GM13976 (cell line): Measurements from ENCODE around the gene GJB6.
A peak's percentile ranks its signal among the peaks of the same experiment; 100 is the strongest.

Experiments used
- DNase-seq: peaks from one replicate; pipeline ENCODE4 v3.0.0; 2012; ENCODE audit warnings: low spot score
- in situ Hi-C: fragments of 300-500 bp; cut with MboI; formaldehyde crosslinking; loops from one replicate; pipeline ENCODE4 v1.12.0; 2022; ENCODE audit warnings: low sequenced_read_pairs, mixed read lengths, inconsistent platforms; ENCODE audit not compliant: unreplicated experiment
- TF ChIP-seq, protein P1 (sequence below): IDR thresholded peaks from 2 replicates; pipeline ENCODE4 v1.5.1; 2012; ENCODE audit warnings: borderline replicate concordance, mild to moderate bottlenecking; ENCODE audit not compliant: insufficient read depth; ENCODE audit errors: extremely low read depth, missing control alignments, control extremely low read depth

The GJB6 gene

DNA sequence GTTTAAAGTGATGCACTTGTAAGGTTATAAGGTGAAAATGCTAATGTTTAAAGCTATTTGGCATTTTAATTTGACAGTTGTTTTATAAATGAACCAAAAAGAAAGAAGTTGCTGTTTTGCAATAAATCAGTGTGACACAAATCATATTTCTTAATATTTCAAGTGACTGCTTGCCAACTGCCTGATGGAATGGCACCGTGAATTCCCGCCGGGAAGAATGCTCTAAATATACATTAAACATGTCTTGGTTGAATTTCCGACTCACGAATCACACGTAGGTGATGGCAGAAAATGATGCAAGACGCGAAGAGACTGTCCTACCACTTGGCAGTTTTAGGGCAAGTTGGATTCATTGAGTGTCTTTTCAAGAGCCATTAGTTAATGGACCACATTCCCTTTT lies 36.3 kb downstream of the GJB6 start:
- TF ChIP-seq, protein P1, sequence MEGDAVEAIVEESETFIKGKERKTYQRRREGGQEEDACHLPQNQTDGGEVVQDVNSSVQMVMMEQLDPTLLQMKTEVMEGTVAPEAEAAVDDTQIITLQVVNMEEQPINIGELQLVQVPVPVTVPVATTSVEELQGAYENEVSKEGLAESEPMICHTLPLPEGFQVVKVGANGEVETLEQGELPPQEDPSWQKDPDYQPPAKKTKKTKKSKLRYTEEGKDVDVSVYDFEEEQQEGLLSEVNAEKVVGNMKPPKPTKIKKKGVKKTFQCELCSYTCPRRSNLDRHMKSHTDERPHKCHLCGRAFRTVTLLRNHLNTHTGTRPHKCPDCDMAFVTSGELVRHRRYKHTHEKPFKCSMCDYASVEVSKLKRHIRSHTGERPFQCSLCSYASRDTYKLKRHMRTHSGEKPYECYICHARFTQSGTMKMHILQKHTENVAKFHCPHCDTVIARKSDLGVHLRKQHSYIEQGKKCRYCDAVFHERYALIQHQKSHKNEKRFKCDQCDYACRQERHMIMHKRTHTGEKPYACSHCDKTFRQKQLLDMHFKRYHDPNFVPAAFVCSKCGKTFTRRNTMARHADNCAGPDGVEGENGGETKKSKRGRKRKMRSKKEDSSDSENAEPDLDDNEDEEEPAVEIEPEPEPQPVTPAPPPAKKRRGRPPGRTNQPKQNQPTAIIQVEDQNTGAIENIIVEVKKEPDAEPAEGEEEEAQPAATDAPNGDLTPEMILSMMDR, result no peak
- in situ Hi-C loops, result loop anchor here (10.0 to 25.0 kb wide), 4 partner anchors 299 to 716 kb away; partner anchors contain the start of genes IL17D and XPO4
- DNase-seq, result no peak

- peak; percentile 55 for DNase-seq
- in situ Hi-C loops, result loop anchor here (10.0 to 25.0 kb wide), 4 partner anchors 301 to 718 kb away; partner anchors contain the start of genes IL17D and XPO4
- TF ChIP-seq, protein P1, result no peak
These were observed 38.0 kb downstream of the GJB6 start for GRCh38 chr13:20193907-20194631.

DNA sequence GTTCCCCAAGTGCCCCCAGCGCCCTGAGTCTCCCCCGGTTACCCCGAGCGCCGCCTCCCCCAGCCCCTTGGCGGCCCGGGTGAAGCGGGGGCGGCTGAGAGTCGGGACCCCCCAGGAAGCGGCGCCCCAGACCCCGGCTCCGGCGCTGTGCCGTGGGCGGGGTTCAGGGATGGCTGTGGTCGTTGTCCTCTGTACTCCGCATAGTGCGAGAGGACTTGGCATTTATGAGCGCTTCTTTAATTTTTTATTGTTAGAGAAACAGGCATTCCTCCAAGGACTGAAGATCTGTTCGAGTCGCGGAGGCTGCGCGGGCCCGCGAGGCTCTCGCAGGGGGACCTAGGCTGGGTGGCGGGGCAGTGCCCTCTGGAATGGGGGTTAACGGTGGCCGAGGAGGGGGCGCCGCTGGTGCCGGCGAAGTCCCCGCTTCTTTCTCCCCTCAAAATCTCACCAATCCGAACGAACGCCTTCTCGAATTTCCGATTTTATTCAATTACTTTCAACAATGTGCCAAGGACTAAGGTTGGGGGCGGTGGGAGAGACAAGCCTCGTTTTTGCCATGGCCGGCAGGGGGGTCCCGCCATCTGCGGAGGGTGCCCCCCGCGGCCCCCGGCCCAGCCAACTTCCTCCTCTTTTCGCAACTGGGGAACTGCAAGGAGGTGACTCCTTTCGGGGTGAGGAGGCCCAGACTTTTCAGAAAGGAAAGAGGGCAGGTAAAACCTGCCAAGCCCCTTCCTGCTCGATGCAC lies 38.8 kb downstream of the GJB6 start:
- in situ Hi-C loops, result loop anchor here (10.0 to 25.0 kb wide), 4 partner anchors 301 to 719 kb away; partner anchors contain the start of genes IL17D and XPO4
- TF ChIP-seq, protein P1, result no peak
- DNase-seq, result peak; percentile 47

DNA sequence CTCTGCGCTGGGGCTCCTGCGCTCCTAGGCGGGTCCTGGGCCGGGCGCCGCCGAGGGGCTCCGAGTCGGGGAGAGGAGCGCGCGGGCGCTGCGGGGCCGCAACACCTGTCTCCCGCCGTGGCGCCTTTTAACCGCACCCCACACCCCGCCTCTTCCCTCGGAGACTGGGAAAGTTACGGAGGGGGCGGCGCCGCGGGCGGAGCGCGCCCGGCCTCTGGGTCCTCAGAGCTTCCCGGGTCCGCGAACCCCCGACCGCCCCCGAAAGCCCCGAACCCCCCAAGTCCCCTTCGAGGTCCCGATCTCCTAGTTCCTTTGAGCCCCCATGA lies 39.3 kb downstream of the GJB6 start, which contains the start of gene GJB2:
TSS of gene GJB2 (minus strand) at position 103 of the 326 bp plus-strand sequence. CDS start 3,357 bp downstream, outside the sequence.
- TF ChIP-seq, protein P1, result no peak
- no peak for DNase-seq
- in situ Hi-C loops, result loop anchor here (10.0 to 25.0 kb wide), 4 partner anchors 302 to 720 kb away; partner anchors contain the start of genes IL17D and XPO4

DNA sequence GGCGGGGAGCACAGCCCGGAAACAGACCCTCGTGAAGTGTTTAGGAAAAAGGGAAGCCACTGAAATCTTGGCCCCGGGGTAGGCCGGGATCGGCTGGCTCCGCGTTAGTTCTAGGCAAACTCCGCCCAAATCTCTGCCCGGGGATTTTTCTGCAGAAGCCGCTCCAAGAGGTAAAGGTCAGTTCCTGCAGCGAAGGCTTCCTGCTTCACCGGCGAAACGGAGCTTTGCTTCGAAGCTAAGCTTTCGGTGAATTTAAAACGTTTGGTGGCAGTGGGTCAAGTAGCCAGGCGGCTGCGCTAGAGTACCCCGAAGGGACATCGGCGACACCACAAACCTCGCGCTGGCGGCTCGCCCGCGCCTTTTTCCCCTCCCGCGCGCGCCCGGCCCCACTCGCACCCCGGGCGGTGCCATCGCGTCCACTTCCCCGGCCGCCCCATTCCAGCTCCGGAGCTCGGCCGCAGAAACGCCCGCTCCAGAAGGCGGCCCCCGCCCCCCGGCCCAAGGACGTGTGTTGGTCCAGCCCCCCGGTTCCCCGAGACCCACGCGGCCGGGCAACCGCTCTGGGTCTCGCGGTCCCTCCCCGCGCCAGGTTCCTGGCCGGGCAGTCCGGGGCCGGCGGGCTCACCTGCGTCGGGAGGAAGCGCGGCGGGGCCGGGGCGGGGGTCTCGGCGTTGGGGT lies 39.8 kb downstream of the GJB6 start:
- in situ Hi-C loops, result loop anchor here (10.0 to 25.0 kb wide), 4 partner anchors 303 to 720 kb away; partner anchors contain the start of genes IL17D and XPO4
- TF ChIP-seq, protein P1, result no peak
- DNase-seq, result peak; percentile 56
